HepG2 (cell line): ENCODE data around the gene SUSD4. TPM values are rescaled to one million over a fixed set of nuclear protein-coding genes. Genes with fewer than 3 reads are reported as not detected.

Source experiments
- ATAC-seq: fragments of 200-7000 bp; cut with Tn5 transposase; 3 replicates; pipeline ENCODE4 v1.9.1; 2020; ENCODE audit warnings: mild to moderate bottlenecking, moderate library complexity
- BruUV-seq: library from RNA; stranded (reverse); fragments of 400-500 nt; replicated peaks from 2 replicates; lab custom pipeline; 2021; lab: Mats Ljungman, UMichigan
- CTCF ChIA-PET: fragments of 300-600 bp; formaldehyde crosslinking; extraction: SDS; loops from one replicate; lab custom pipeline; 2021; ENCODE audit warnings: low total read pairs, inconsistent platforms, low intra/inter-chr PET ratio; lab: Yijun Ruan, JAX
- POLR2A ChIA-PET: fragments of 350-600 bp; sonication (Branson Sonifier 250); formaldehyde crosslinking; loops from one replicate; lab custom pipeline; 2020; ENCODE audit warnings: antibody characterized with exemption, inconsistent platforms; lab: Yijun Ruan, JAX
- DNase-seq: peaks from one replicate; pipeline ENCODE4 v3.0.0-alpha.2; 2015; ENCODE audit warnings: low spot score
- FAIRE-seq: peaks from 3 replicates; lab custom pipeline; 2011; peaks lifted over from hg19 to GRCh38; lab: Jason Lieb, UNC
- H2AFZ ChIP-seq: one replicate; pipeline ENCODE4 v1.6.1; 2011; ENCODE audit warnings: low read length, inconsistent platforms
- H3K27ac ChIP-seq: fragments of 300-600 bp; 3 replicates; pipeline ENCODE4 v1.8.0; 2011; ENCODE audit warnings: mixed run types, mild to moderate bottlenecking, mixed read lengths, low read length, inconsistent platforms; ENCODE audit not compliant: insufficient read depth; ENCODE audit errors: extremely low read length
- H3K27me3 ChIP-seq, 2 experiments: fragments of 200-600 bp in 1 of 2; 2 replicates in 1 of 2; 3 replicates in 1 of 2; pipeline versions ENCODE4 v1.6.0 to v1.8.0; 2011; ENCODE audit warnings: low read length in 2 of 2, mild to moderate bottlenecking in 2 of 2, moderate library complexity in 2 of 2, inconsistent platforms in 1 of 2; ENCODE audit not compliant: insufficient read depth in 2 of 2, control insufficient read depth in 1 of 2
- H3K36me3 ChIP-seq, 2 experiments: fragments of 200-600 bp in 1 of 2; replicated peaks in 1 of 2; 2 replicates in 1 of 2; 3 replicates in 1 of 2; pipeline versions ENCODE4 v1.5.1 to v1.8.0; 2011; ENCODE audit warnings: low read length in 2 of 2, inconsistent platforms in 1 of 2; ENCODE audit not compliant: insufficient read depth in 2 of 2, control insufficient read depth in 1 of 2
- H3K4me1 ChIP-seq: 2 replicates; pipeline ENCODE4 v1.5.1; 2012; ENCODE audit warnings: low read length, inconsistent platforms; ENCODE audit not compliant: insufficient read depth
- H3K4me2 ChIP-seq: 2 replicates; pipeline ENCODE4 v1.6.0; 2011; ENCODE audit warnings: low read depth, low read length, inconsistent platforms
- H3K4me3 ChIP-seq, 3 experiments: fragments of 200-600 bp in 1 of 3; sonication (generic), shearing (Covaris generic) in 1 of 3; replicated peaks in 1 of 3; 2 replicates each; pipeline ENCODE4 v1.5.1; 2011 to 2016; ENCODE audit warnings: low read length in 3 of 3, inconsistent platforms in 2 of 3, low read depth in 2 of 3, mild to moderate bottlenecking in 2 of 3, control low read depth in 1 of 3, mixed read lengths in 1 of 3; ENCODE audit not compliant: insufficient read depth in 1 of 3
- H3K79me2 ChIP-seq: one replicate; pipeline ENCODE4 v1.6.1; 2011; ENCODE audit warnings: low read length, inconsistent platforms; ENCODE audit not compliant: insufficient read depth
- H3K9ac ChIP-seq: 2 replicates; pipeline ENCODE4 v1.6.0; 2011; ENCODE audit warnings: mild to moderate bottlenecking, low read depth, low read length, inconsistent platforms; ENCODE audit not compliant: insufficient read depth
- H3K9me3 ChIP-seq: 2 replicates; pipeline ENCODE4 v1.5.1; 2012; ENCODE audit warnings: mild to moderate bottlenecking, low read length
- H4K20me1 ChIP-seq: 2 replicates; pipeline ENCODE4 v1.6.0; 2011; ENCODE audit warnings: inconsistent platforms, mild to moderate bottlenecking, low read length, moderate library complexity; ENCODE audit not compliant: insufficient read depth
- CEBPB ChIP-seq: IDR thresholded peaks from 2 replicates; pipeline ENCODE4 v1.6.1; 2011; ENCODE audit warnings: low read depth, low read length, improper control_type of control experiment, borderline replicate concordance
- GTF3A ChIP-seq: sonication (generic); formaldehyde crosslinking; conservative IDR thresholded peaks from 2 replicates; pipeline ENCODE4 v1.4.0; 2020; ENCODE audit warnings: mild to moderate bottlenecking, missing genetic modification reagents
- WGBS: methylation state at CpG from one replicate; pipeline ENCODE4 v1.1.6; 2017; ENCODE audit warnings: low lambda C conversion rate; 5-methylcytosine and 5-hydroxymethylcytosine counted together
- in situ Hi-C: cut with HindIII; loops from 2 replicates; pipeline ENCODE4 v1.10.0; 2017; ENCODE audit warnings: low pct_unique_long_range_greater_than_20kb; ENCODE audit not compliant: extremely low pct_ligation_motif_present
- intact Hi-C: fragments of 100-400 bp; cut with micrococcal nuclease; formaldehyde crosslinking; loops from one replicate; pipeline ENCODE4 v1.10.0; 2022; ENCODE audit not compliant: unreplicated experiment
- polyA plus RNA-seq, 8 experiments: library from polyadenylated mRNA; depleted of rRNA in 3 of 8; stranded (reverse) in 7 of 8; unstranded in 1 of 8; fragments of >200 nt; fragmentation: Illumina TruSeq in 4 of 8; extraction: Trizol in 4 of 8; gene quantifications; 2 replicates each; pipeline versions ENCODE4 v1.2.1 to v1.2.3, GENCODE V29; 2011 to 2016; ENCODE audit warnings: low read depth in 4 of 8, missing spikeins in 1 of 8, mixed read lengths in 1 of 8; ENCODE audit not compliant: insufficient read depth in 1 of 8
- total RNA-seq, 5 experiments: library from RNA; depleted of rRNA; stranded (reverse); fragments of >200 nt; fragmentation: Illumina TruSeq; extraction: Trizol; gene quantifications; 2 replicates each; pipeline ENCODE4 v1.2.3, GENCODE V29; 2016; ENCODE audit warnings: low read depth in 1 of 5
- TF ChIP-seq, protein P1 (sequence below): sonication (generic); formaldehyde crosslinking; IDR thresholded peaks from 2 replicates; pipeline ENCODE4 v1.9.0; 2021; ENCODE audit warnings: missing genetic modification reagents, borderline replicate concordance
- TF ChIP-seq, protein P2 (sequence below): sonication (generic); formaldehyde crosslinking; IDR thresholded peaks from 2 replicates; pipeline ENCODE4 v1.4.0; 2020; ENCODE audit warnings: mild to moderate bottlenecking, missing genetic modification reagents

Gene SUSD4
- total and polyA plus RNA-seq, 2 of the 13 experiments (the other 11 are each of a cell fraction or from before 2014, with no cell fraction given) = not detected

DNA sequence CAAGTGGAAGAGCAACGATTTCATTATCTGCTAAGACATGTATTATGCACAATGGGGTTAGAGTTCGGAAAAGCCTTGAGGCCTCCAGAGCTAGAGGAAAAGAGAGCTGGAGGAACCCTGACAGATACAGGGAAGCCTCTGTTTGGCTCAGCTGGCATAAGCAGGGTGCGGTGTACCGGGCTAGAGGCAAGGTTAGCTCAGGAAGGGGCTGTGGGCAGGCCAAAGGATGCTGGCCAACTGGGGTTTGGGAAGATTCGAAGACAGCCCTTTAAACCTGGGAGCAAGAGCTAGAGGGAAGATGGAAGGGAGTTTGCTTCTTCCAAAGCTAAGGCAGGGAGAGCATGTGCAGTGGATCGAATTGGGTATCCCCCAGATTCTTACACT is 113.4 kb downstream of the SUSD4 start (continued):
- TF ChIP-seq, protein P1, sequence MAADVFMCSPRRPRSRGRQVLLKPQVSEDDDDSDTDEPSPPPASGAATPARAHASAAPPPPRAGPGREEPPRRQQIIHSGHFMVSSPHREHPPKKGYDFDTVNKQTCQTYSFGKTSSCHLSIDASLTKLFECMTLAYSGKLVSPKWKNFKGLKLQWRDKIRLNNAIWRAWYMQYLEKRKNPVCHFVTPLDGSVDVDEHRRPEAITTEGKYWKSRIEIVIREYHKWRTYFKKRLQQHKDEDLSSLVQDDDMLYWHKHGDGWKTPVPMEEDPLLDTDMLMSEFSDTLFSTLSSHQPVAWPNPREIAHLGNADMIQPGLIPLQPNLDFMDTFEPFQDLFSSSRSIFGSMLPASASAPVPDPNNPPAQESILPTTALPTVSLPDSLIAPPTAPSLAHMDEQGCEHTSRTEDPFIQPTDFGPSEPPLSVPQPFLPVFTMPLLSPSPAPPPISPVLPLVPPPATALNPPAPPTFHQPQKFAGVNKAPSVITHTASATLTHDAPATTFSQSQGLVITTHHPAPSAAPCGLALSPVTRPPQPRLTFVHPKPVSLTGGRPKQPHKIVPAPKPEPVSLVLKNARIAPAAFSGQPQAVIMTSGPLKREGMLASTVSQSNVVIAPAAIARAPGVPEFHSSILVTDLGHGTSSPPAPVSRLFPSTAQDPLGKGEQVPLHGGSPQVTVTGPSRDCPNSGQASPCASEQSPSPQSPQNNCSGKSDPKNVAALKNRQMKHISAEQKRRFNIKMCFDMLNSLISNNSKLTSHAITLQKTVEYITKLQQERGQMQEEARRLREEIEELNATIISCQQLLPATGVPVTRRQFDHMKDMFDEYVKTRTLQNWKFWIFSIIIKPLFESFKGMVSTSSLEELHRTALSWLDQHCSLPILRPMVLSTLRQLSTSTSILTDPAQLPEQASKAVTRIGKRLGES = no peak
- TF ChIP-seq, protein P2, sequence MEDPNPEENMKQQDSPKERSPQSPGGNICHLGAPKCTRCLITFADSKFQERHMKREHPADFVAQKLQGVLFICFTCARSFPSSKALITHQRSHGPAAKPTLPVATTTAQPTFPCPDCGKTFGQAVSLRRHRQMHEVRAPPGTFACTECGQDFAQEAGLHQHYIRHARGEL (CRISPR knock-in tag) = no peak
- TF ChIP-seq, all 625 proteins: peak for 0

DNA sequence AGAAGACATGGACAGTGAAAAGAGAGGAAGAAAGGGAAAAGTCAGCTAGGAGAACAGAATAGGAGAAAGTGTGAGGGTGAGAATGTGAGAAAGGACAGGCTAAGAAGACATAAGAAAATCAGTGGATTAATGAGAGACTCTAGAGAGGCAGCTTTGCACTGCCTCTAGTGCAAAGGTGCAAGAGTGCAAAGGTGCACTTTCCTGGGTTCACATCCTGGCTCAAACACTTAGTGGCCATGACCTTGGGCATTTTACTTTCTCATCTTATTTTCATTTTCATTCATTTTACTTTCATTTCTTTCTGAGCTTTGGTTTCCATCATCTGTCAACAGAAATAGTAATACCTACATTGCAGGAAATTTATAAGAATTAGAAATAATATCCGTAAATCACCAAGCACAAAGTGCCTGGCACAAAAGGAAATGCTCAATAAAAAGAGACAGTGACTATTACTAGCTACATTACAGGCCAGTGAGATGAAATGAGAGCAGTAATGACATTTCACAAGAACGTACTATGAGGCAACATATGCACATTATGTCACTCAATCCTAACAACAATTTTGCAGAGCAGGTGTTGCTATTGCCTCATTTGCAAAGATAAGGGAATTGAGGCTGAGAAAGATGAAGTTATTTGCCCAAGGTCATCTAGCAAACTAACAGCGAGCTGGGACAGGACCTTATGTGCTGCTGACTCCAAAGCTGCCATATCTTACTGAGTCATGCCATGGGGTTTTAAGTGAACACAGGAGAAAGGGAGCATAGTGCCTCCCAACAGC is 113.9 kb downstream of the SUSD4 start:
- no peak overlapping the region for H3K4me2 ChIP-seq
- no peak overlapping the region for H2AFZ ChIP-seq
- no peaks in the 10 kb centered on the region for H3K36me3 ChIP-seq
- BruUV-seq = no TSS peak
- no peaks in the 10 kb centered on the region for H3K79me2 ChIP-seq
- peaks cover 13% of the 10 kb centered on the region for H3K4me1 ChIP-seq
- no peaks in the 10 kb centered on the region for H4K20me1 ChIP-seq
- WGBS = 15% methylated on average over 3 of the region's 3 CpGs
- H3K4me3 ChIP-seq = no peak overlapping the region
- ChIA-PET POLR2A (no interaction called here), CTCF (no interaction called here)
- FAIRE-seq (no peak), DNase-seq (no peak), ATAC-seq (no peak)
- TF ChIP-seq GTF3A (no peak), CEBPB (peak; percentile 65; the same call in 1 of the 2 replicates)
- no peak overlapping the region for H3K27ac ChIP-seq
- H3K9me3 ChIP-seq = no peaks in the 10 kb centered on the region
- H3K9ac ChIP-seq = no peak overlapping the region
- peaks cover 0 to 3% of the 10 kb centered on the region in 2 experiments; a peak in 1 of 5 replicates for H3K27me3 ChIP-seq
- intact Hi-C loops (loop anchor here (10.0 kb wide), 1 partner anchor 105 kb away; the partner anchor contains the start of gene TLR5), in situ Hi-C loops (no loop called here)
